GM12874 (cell line): ENCODE measurements around the gene SLC6A12.

Experiments
- TF ChIP-seq, protein P1 (sequence below): IDR thresholded peaks from 2 replicates; pipeline ENCODE4 v1.5.1; 2011; ENCODE audit warnings: low read depth, mild to moderate bottlenecking, control low read depth, low read length, moderate library complexity; ENCODE audit not compliant: insufficient read depth

The SLC6A12 gene

DNA sequence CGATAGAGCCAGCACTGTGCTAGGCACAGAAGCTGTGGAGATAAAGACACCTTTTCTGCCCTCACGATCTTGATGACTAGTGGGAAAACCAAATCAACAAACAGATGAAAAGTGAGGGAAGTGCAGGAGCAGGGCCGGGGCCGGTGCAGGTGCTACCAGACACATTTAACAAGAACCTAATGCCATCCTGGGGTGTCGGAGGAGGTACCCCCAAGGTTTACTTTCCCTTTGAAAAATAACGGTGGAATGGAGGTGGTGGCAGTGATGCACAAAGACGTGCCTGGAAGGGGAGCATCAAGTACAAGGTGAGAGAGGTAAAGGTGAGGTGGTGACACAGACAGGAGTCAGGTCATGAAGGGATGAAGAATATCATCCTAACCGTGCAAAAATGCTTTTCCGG is 26.6 kb upstream of the SLC6A12 start:
- TF ChIP-seq, protein P1, sequence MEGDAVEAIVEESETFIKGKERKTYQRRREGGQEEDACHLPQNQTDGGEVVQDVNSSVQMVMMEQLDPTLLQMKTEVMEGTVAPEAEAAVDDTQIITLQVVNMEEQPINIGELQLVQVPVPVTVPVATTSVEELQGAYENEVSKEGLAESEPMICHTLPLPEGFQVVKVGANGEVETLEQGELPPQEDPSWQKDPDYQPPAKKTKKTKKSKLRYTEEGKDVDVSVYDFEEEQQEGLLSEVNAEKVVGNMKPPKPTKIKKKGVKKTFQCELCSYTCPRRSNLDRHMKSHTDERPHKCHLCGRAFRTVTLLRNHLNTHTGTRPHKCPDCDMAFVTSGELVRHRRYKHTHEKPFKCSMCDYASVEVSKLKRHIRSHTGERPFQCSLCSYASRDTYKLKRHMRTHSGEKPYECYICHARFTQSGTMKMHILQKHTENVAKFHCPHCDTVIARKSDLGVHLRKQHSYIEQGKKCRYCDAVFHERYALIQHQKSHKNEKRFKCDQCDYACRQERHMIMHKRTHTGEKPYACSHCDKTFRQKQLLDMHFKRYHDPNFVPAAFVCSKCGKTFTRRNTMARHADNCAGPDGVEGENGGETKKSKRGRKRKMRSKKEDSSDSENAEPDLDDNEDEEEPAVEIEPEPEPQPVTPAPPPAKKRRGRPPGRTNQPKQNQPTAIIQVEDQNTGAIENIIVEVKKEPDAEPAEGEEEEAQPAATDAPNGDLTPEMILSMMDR = no peak

DNA sequence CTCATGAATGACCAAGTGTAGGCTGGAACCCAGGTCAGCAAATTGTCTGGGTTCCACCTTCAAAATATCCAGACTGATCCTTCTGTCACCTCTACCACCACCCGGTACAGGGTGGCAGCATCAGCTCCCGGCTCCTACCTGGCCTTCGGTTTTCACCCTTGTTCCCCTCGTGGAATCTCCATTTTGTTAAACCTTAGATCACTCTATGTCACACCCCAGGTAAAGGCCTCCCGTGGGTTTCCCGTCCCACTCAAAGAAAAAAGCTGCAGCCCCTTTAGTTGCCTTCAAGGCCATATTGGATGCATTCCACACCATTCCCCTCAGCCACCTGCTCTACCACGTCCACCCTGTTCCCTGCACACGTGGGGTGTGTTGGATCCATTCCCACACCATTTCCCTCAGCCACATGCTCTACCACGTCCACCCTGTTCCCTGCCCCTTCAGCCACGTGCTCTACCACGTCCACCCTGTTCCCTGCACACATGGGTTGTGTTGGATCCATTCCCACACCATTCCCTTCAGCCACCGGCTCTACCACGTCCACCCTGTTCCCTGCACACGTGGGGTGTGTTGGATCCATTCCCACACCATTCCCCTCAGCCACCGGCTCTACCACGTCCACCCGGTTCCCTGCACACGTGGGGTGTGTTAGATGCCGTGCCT is 24.9 kb upstream of the SLC6A12 start:
- TF ChIP-seq, protein P1 = no peak

DNA sequence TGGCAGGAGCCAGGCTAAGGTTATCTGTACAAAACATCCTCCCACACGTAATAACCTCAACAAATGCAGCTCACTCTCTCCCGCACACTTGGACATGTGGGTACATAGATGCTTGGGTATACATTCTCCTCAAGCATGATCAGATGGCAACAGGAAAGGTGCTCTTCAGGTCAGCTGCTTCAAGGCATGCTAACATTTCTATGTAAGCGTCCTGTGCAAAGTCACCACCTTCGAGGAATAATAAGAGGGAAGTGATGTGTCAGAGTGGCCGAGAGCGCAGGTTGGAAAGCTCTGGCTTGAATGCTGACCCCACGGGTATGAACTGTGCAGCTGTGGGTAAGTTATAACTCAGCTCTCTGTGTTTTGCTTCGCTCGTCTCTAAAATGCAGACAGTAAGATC is 24.2 kb upstream of the SLC6A12 start:
- TF ChIP-seq, protein P1 = no peak

DNA sequence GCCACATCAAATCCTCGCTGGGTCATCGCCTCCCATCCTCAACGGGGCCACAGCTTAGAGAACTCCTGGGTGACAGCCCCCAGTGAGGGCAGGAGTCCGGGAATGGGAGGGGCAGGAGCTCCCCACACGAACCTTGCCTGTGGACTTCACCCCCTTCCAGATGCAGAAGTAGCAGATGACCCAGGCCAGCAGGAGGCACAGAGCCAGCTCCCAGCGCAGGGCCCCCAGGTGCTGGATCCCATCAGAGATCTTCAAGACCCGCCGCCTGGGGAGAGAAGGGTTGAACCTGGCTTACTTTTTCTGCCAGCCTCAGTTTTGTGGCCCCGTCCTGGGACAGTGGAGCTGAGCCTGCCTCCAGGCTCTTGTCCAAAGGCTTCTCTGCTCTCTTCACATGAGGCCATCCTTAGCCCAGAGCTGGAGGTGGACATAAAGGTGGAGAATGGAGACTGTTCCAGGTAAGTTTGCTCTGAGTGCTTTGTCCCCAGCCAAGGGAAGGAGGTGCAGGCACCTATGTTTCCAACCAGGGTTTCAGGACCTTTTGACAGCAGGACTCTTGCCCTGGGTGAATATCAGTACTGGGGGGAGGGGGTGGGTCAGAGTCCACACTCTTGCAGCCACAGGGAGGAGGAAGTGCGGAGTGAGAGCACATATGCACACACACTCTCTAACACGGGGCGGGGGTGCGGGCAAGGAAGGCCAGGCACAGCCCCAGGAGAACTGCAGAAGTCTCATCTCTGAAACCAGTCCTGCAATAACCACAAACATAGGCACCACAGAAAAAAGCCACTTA is 23.3 kb upstream of the SLC6A12 start:
- TF ChIP-seq, protein P1 = no peak

DNA sequence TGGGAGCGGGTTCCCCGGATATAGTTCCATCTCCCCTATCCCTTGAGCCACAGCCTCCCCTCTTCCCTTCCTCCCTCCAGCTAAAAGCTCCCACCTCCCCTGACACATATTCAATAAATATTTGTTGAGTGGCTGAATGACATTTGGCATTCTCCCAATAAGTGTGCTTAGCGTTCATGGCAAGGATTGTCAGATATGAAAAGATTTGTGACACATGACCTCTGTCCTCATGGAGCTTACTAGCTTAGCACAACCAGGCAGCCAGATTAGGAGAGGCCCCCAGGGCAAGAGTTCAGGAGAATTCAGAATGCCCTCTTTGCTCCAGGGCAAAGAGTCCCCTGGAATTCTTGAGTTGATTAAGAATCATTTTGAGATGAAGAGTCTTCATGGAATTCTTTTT is 22.5 kb upstream of the SLC6A12 start:
- TF ChIP-seq, protein P1 = no peak

DNA sequence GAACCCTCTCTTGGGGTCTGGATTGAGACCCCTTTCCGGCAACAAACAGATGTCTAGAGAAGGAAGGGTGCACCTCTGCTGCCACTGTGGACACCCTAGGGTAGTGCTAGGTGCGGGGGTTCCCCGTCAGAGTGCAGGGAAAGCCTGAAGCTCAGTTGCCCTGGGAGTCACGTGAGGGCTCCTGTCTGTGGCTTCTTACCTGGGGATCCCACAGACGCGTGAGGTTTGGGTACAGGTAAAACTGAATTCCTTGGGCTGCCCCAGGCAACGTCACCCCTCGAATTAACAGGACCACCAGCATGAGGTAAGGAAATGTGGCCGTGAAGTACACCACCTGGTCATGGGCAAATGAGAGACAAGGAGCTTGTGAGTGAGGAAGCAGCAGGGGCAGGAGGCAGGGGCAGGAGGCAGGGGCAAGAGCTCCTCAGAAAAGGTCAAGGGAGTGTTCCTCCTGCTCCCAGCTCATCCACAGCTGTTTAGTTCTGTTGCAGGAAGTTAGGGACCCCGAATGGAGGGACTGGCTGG is 21.0 kb upstream of the SLC6A12 start:
- TF ChIP-seq, protein P1 = no peak

DNA sequence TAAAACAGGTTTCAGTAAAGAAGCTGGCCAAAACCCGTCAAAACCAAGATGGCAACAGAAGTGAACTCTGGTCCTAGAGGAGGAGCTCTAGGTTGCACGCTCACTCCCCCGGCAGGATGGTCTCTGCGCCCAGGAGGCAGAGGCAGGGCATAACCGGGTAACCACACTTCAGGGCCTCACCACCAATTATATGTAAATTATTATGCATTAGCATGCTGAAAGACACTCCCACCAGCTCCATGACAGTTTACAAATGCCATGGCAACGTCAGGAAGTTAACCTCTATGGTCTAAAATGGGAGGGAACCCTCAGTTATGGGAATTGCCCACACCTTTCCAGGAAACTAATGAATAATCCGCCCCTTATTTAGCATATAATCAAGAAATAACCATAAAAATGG is 20.1 kb upstream of the SLC6A12 start:
- TF ChIP-seq, protein P1 = no peak
